HG02588 (cell line): ENCODE results near the gene FBXO15.
A peak's percentile ranks its signal among the peaks of the same experiment; 100 is the strongest.

ENCODE experiments used
- ATAC-seq: cut with Tn5 transposase; IDR thresholded peaks from one replicate; pipeline ENCODE4 v1.9.1; 2021; ENCODE audit warnings: mild to moderate bottlenecking, moderate library complexity; ENCODE audit not compliant: unreplicated experiment

The FBXO15 gene

GRCh38 chr18:74066018-74066417, 81.6 kb downstream of the FBXO15 start:
- ATAC-seq = no peak

- ATAC-seq = no peak
Observed at GRCh38 chr18:74065366-74065765, 82.3 kb downstream of the FBXO15 start.

DNA sequence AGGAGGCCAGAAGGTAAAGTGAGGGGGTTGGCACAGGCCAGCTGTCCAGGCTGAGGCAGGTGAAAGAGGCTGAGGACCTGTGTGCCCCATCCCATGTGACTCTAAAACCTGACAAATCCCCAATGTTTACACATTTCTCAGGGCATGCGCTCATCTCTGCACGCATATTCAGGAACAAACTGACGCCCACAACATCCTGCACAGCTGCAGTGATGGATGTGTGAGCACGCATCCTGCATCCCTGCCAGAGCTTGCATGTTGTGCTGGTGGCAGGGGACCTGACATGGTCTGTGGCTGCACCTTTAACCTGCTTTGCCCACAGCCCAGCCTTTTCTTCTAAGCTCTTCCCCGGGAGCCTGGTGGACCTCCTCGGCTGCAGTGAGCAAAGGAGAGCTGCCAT, 83.1 kb downstream of the FBXO15 start:
- ATAC-seq = no peak

DNA sequence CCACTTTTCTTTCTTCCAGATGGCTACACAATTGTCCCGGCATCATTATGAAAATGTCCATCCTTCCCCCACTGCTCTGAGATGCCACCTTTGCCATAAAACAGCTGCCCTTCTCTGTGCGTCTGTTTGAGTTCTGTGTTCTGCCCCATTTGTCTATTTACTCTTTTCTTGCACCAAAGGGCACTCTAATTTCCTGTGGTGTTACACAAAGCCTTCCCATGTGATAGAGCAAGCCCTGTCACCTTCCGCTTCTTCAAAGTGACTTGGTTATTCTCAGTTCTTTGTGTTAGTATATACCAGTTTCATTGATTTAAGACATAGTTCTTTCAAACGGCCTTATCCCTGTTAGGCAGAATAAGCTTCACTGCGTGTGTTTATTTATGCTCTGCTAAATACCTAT, 84.1 kb downstream of the FBXO15 start:
- ATAC-seq = no peak

DNA sequence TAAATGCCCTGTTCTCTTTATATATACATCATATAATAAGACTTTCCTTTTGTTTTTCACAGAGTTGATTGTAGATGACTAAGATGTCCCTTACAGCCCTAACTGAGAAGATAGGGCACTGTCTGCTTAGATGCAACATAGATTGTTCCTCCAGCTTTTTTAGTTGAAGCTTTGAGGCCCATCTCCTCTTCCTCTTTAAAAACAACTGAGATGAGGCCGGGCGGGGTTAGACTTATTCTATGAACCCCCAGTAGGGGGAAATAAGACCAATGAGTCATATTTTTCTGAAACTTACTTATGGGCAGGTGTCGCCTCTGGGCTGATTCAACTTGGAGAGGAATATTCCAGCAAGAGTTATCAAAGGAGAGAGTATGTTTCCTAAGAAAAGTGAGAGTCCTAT, 84.6 kb downstream of the FBXO15 start:
- ATAC-seq = no peak

DNA sequence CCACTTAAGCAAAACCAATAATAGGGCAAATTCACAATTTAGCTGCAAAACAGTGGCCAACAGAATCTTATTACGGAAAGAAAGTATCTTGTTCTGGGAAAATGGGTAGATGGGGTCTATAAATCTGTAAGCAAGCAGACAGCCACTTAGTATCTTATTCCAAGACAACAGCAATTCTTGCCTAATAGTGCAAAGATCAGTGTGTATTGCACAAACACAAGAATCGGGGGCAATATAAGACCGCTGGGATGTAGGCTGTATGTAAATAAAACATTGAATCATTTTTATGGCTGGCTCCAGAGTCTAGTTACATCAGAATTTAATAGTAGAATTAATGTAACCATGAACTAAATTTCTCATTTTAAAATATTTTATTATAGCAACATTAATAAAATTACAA, 85.6 kb downstream of the FBXO15 start:
- no peak for ATAC-seq

- ATAC-seq = no peak
Observed at GRCh38 chr18:74060579-74060978, 87.1 kb downstream of the FBXO15 start.

GRCh38 chr18:74050807-74051206, 96.8 kb downstream of the FBXO15 start:
- ATAC-seq = no peak

- peak; percentile 79 for ATAC-seq
Observed at GRCh38 chr18:74040459-74041332, 106.9 kb downstream of the FBXO15 start.

DNA sequence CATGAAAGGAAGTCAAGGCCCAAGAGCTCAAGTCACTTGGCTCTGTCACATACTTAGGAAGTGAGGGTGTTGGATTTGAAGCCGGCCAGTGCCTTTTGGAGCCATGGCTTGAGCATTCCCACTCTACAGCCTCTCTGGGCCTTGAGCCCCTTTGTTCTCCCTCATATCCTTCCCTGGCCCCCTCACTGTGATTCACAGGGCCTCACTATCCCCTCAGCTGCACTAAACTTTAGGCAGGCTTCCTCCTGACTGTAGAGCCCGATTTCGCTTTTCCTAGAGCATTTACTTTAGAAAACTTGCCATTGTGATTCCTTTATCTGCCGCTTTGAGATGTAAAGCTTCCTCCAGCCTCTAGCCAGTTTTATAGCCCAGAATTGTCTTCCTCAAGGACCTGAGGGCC, 107.6 kb downstream of the FBXO15 start:
- ATAC-seq = no peak

GRCh38 chr18:74029161-74029560, 118.5 kb downstream of the FBXO15 start:
- no peak for ATAC-seq
